Uterus (tissue), 4 donors: ENCODE results near the gene EHBP1L1. TPM values are rescaled to one million over a fixed set of nuclear protein-coding genes. Genes with fewer than 3 reads are reported as not detected.
A peak's percentile ranks its signal among the peaks of the same experiment; 100 is the strongest.

Experiments
- DNase-seq, 2 donors: peaks; one replicate each; pipeline ENCODE4 v3.0.0-alpha.2; 2019 to 2020
- H3K27ac ChIP-seq, 2 donors: fragments of 200-600 bp; sonication (generic); 1 replicate in 1 of 2; 2 replicates in 1 of 2; pipeline ENCODE4 v1.5.1; 2016 to 2018
- H3K27me3 ChIP-seq, 2 donors: fragments of 200-600 bp; sonication (generic); one replicate each; pipeline ENCODE4 v1.5.1; 2018 to 2019; ENCODE audit warnings: control low read depth in 1 of 2
- H3K36me3 ChIP-seq, 2 donors: fragments of 200-600 bp; sonication (generic); one replicate each; pipeline ENCODE4 v1.5.1; 2019; ENCODE audit warnings: control low read depth in 1 of 2
- H3K4me1 ChIP-seq, 2 donors: fragments of 200-600 bp; sonication (generic); one replicate each; pipeline ENCODE4 v1.5.1; 2018 to 2019; ENCODE audit warnings: control low read depth in 1 of 2
- H3K4me3 ChIP-seq, 2 donors: fragments of 200-600 bp; sonication (generic); 1 replicate in 1 of 2; 2 replicates in 1 of 2; pipeline ENCODE4 v1.5.1; 2018 to 2019; ENCODE audit warnings: mild to moderate bottlenecking in 1 of 2
- H3K9me3 ChIP-seq, 2 donors: fragments of 200-600 bp; sonication (generic); one replicate each; pipeline ENCODE4 v1.5.1; 2019; ENCODE audit warnings: control low read depth in 1 of 2
- CTCF ChIP-seq, 4 experiments: fragments of 200-600 bp in 2 of 4; fragments of 450-650 bp in 2 of 4; sonication (generic) in 2 of 4; IDR thresholded peaks; one replicate each; pipeline ENCODE4 v1.5.1; 2016 to 2019; ENCODE audit warnings: antibody characterized with exemption in 4 of 4, mild to moderate bottlenecking in 2 of 4, moderate library complexity in 1 of 4
- POLR2A ChIP-seq, 2 donors: fragments of 450-650 bp; IDR thresholded peaks; one replicate each; pipeline ENCODE4 v1.6.1; 2016; ENCODE audit warnings: antibody characterized with exemption in 2 of 2, mild to moderate bottlenecking in 1 of 2, moderate library complexity in 1 of 2
- intact Hi-C: fragments of 100-400 bp; cut with DNase I; formaldehyde crosslinking; loops from one replicate; pipeline ENCODE4 v1.15.1; 2023; ENCODE audit warnings: low total_unique reads
- total RNA-seq, 4 donors: library from RNA; depleted of rRNA in 3 of 4; stranded (reverse); fragments of >200 nt in 3 of 4; gene quantifications; one replicate each; pipeline versions ENCODE4 v1.1.0 to v1.2.4, GENCODE V29; 2014 to 2023
- donor health status: DM: yes; HTN: yes; CAD: no.

Gene EHBP1L1
- total RNA-seq, 4 donors from 2014 or later, result 44.2 to 159 (median 69.5) TPM

DNA sequence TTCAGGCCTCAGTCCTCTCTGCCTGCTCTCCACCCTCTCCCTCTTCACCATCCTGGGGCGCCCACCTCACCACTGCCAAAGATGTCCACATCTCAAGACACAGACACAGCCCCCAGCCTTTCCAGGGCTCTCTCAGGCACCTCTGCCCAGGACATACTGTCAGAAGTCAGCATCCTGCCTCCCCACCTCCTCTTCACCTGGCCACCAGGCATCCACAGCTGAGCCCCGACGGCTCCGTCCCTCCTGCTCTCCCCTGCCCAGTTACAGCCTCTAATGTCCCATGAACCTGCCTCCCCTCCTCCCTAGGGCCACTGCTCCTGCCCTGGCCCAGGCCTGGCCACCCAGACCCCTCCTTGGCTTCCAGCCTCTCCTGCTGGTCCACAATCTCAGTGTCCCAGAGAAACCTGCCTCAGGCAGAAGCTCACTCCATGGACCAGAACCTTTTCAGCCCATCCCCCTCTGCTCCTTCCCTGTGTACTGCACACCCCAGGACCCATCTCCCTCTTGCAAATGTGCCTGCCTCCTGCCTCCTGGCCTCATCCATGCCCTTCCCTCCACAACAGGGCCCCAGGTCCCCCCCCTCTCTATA lies 20.9 kb upstream of the EHBP1L1 start:
- intact Hi-C loops, result no loop called here
- DNase-seq, result no peak
- H3K4me3 ChIP-seq, result no peak overlapping the region
- no peaks in the 10 kb centered on the region for H3K27me3 ChIP-seq
- TF ChIP-seq POLR2A (IDR thresholded peaks at IDR 0.05) (no peak), CTCF (IDR thresholded peaks at IDR 0.05) (no peak)
- H3K9me3 ChIP-seq, result no peaks in the 10 kb centered on the region
- H3K4me1 ChIP-seq, result peaks cover 0 to 21% of the 10 kb centered on the region in 2 donors
- no peaks in the 10 kb centered on the region for H3K36me3 ChIP-seq
- peak overlapping the region; percentile 99 to 100 for H3K27ac ChIP-seq

DNA sequence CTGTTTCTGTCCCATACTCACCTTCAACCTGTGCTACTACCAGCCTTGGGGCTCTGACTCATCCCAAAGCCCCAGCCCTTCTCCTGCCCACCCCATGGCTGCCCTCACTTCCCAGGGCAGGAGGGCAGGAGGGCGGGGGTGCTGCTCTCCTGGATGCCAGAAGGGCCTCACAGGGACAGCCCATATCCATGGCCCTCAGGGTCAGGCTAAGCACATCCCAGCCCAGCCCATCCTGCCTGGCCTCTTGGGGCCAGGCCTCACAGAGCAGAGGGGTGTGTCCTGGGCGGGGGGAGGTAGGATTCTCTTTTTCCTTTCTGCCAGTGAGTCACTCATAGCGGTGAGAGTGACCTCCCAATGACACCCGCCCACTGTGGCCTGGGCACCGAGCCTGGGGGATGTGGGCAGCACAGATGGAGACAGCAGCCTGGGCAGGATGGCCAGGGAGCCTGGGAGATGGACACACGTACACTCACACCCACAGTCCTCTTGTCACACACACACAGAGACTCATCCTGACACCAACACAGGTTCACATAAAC lies 20.1 kb upstream of the EHBP1L1 start:
- DNase-seq, result peak in 1 of 2 donors; percentile 63
- Histone ChIP-seq H3K36me3 (no peaks in the 10 kb centered on the region), H3K9me3 (no peaks in the 10 kb centered on the region), H3K27me3 (no peaks in the 10 kb centered on the region), H3K4me3 (no peak overlapping the region), H3K27ac (peak overlapping the region; percentile 99 to 100), H3K4me1 (peaks cover under 1 to 21% of the 10 kb centered on the region in 2 donors)
- intact Hi-C loops, result no loop called here
- TF ChIP-seq CTCF (IDR thresholded peaks at IDR 0.05), result no peak
- no peak for TF ChIP-seq POLR2A (IDR thresholded peaks at IDR 0.05)

DNA sequence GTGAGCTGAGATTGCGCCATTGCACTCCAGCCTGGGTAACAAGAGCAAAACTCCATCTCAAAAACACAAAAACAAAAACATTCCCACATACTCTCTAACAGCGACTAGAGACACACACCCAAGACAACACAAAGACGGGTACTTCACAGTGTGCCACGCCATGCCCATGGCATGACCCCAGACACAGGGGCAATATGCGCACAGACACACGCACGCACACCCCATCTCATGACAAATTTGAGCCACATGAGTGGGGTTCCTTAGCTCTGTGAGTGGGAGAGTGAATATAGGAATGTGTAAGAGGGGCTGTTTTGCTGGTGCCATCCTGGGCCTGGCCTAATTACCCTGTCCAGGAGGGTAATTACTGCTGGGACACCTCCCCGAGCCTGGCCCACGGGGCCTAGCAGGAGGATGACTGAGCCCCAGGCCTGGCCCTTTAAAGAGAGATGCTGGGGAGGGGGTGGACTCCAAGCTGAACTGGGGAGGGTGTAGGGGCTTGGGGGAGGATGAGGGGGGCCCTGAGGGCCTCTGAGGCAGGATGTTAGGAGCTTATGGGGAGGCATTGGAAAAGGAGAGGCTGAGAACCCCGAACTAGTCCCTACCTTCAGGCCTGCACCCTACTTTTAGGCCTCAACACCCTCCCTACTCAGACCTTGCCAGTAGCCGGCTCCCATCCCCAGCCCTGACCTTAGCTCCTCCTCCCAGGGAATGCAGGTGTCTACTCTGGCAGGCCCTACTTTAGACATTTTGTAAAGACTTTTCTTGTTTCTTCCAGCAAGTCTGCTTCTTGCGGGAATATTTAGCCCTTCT lies 19.2 kb upstream of the EHBP1L1 start:
- intact Hi-C loops, result no loop called here
- Histone ChIP-seq H3K27me3 (no peaks in the 10 kb centered on the region), H3K4me3 (peak overlapping the region; percentile 61 to 73), H3K36me3 (no peaks in the 10 kb centered on the region), H3K27ac (peak overlapping the region; percentile 99 to 100), H3K9me3 (no peaks in the 10 kb centered on the region), H3K4me1 (peaks cover 4 to 21% of the 10 kb centered on the region in 2 donors)
- DNase-seq, result no peak
- no peak for TF ChIP-seq CTCF (IDR thresholded peaks at IDR 0.05)
- no peak for TF ChIP-seq POLR2A (IDR thresholded peaks at IDR 0.05)

GRCh38 chr11:65557280-65558001 lies 18.4 kb upstream of the EHBP1L1 start:
- Histone ChIP-seq H3K27ac (peak overlapping the region; percentile 99 to 100), H3K4me1 (peaks cover 4 to 21% of the 10 kb centered on the region in 2 donors), H3K27me3 (no peaks in the 10 kb centered on the region), H3K4me3 (peak overlapping the region; percentile 61 to 73), H3K36me3 (no peaks in the 10 kb centered on the region), H3K9me3 (no peaks in the 10 kb centered on the region)
- intact Hi-C loops, result no loop called here
- TF ChIP-seq CTCF (IDR thresholded peaks at IDR 0.05) (no peak), POLR2A (IDR thresholded peaks at IDR 0.05) (peak in 1 of 2 donors; percentile 13)
- DNase-seq, result peak in 1 of 2 donors; percentile 40
